ENCODE data around the gene PPP1R8. TPM values are rescaled to one million over a fixed set of nuclear protein-coding genes. Genes with fewer than 3 reads are reported as not detected.
"Not testable (repeated sequence)": the region's sequence is repeated elsewhere in the genome, so short reads cannot be mapped to it uniquely, and the experiment has no call there.

Gene PPP1R8
- total RNA-seq, 1 experiment from 2014 or later: 38.4 TPM

DNA sequence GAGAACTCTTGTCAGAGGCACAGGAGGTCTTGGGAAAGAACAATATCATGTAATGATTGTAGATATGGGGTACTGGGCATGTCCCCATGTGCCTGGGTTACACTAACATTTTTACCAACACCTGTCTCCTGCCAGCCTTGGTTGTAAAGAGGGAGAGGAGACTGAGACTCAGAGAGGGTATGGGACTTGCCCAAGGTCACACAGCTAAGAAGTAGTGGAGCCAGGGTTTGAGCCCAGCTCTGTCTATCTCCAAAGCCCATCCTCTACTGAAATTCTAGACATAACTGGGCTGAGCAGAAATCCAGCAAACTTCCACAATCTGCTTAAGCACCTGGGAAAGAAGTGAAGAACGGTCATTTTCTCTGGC is 39.1 kb downstream of the PPP1R8 start:
- no peaks in the 10 kb centered on the region for H3K79me2 ChIP-seq (ENCODE audit: low read depth)
- DNase-seq: no peak
- no peak for TF ChIP-seq EZH2 (IDR thresholded peaks at IDR 0.05; ENCODE audit: low read depth)
- TF ChIP-seq, protein P1, sequence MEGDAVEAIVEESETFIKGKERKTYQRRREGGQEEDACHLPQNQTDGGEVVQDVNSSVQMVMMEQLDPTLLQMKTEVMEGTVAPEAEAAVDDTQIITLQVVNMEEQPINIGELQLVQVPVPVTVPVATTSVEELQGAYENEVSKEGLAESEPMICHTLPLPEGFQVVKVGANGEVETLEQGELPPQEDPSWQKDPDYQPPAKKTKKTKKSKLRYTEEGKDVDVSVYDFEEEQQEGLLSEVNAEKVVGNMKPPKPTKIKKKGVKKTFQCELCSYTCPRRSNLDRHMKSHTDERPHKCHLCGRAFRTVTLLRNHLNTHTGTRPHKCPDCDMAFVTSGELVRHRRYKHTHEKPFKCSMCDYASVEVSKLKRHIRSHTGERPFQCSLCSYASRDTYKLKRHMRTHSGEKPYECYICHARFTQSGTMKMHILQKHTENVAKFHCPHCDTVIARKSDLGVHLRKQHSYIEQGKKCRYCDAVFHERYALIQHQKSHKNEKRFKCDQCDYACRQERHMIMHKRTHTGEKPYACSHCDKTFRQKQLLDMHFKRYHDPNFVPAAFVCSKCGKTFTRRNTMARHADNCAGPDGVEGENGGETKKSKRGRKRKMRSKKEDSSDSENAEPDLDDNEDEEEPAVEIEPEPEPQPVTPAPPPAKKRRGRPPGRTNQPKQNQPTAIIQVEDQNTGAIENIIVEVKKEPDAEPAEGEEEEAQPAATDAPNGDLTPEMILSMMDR (conservative IDR thresholded peaks at IDR 0.05): no peak
- H3K4me1 ChIP-seq (replicated peaks; ENCODE audit: insufficient read depth): peaks cover 4% of the 10 kb centered on the region; the same call in 1 of the 2 replicates
- no peaks in the 10 kb centered on the region for H4K20me1 ChIP-seq (ENCODE audit: insufficient read depth)
- no peak overlapping the region for H3K4me3 ChIP-seq
- H3K36me3 ChIP-seq (ENCODE audit: low read depth): no peaks in the 10 kb centered on the region
- intact Hi-C loops (cut with micrococcal nuclease; ENCODE audit: unreplicated experiment): no loop called here
- H2AFZ ChIP-seq: no peak overlapping the region
- H3K9me3 ChIP-seq (ENCODE audit: insufficient read depth, low read depth): no peaks in the 10 kb centered on the region
- H3K27me3 ChIP-seq (ENCODE audit: insufficient read depth, low read depth): no peaks in the 10 kb centered on the region
- BruUV-seq (replicated peaks): no TSS peak
- no peak overlapping the region for H3K4me2 ChIP-seq
- CTCF ChIA-PET: no interaction called here
- H3K9me2 ChIP-seq (ENCODE audit: insufficient read depth): no peaks in the 10 kb centered on the region
- H3K27ac ChIP-seq: no peak overlapping the region
- POLR2A ChIA-PET (ENCODE audit: unreplicated experiment): no interaction called here
- H3F3A ChIP-seq (ENCODE audit: insufficient read depth, low read depth): peaks cover 6% of the 10 kb centered on the region; the same call in 1 of the 2 replicates

DNA sequence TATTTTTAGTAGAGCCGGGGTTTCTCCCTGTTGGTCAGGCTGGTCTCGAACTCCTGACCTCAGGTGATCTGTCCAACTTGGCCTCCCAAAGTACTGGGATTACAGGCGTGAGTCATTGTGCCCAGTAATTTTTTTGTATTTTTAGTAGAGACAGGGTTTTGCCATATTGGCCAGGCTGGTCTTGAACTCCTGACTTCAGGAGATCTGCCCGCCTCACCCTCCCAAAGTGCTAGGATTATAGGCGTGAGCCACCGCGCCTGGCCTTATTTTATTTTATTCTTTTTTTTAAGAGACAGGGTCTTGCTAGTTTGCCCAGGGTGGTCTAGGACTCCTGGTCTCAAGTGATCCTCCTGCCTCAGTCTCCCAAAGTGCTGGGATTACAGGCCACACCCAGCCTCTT is 40.5 kb downstream of the PPP1R8 start:
- BruUV-seq (replicated peaks); H3K36me3 ChIP-seq (ENCODE audit: low read depth); H4K20me1 ChIP-seq (ENCODE audit: insufficient read depth); DNase-seq; H3K79me2 ChIP-seq (ENCODE audit: low read depth); H3K9me3 ChIP-seq (ENCODE audit: insufficient read depth, low read depth); H3K9me2 ChIP-seq (ENCODE audit: insufficient read depth); CTCF ChIA-PET; H3K27me3 ChIP-seq (ENCODE audit: insufficient read depth, low read depth); intact Hi-C loops (cut with micrococcal nuclease; ENCODE audit: unreplicated experiment); H3K27ac ChIP-seq; H3K4me2 ChIP-seq; H3K4me1 ChIP-seq (replicated peaks; ENCODE audit: insufficient read depth); POLR2A ChIA-PET (ENCODE audit: unreplicated experiment); H2AFZ ChIP-seq; H3K4me3 ChIP-seq; H3F3A ChIP-seq (ENCODE audit: insufficient read depth, low read depth): not testable (repeated sequence)

DNA sequence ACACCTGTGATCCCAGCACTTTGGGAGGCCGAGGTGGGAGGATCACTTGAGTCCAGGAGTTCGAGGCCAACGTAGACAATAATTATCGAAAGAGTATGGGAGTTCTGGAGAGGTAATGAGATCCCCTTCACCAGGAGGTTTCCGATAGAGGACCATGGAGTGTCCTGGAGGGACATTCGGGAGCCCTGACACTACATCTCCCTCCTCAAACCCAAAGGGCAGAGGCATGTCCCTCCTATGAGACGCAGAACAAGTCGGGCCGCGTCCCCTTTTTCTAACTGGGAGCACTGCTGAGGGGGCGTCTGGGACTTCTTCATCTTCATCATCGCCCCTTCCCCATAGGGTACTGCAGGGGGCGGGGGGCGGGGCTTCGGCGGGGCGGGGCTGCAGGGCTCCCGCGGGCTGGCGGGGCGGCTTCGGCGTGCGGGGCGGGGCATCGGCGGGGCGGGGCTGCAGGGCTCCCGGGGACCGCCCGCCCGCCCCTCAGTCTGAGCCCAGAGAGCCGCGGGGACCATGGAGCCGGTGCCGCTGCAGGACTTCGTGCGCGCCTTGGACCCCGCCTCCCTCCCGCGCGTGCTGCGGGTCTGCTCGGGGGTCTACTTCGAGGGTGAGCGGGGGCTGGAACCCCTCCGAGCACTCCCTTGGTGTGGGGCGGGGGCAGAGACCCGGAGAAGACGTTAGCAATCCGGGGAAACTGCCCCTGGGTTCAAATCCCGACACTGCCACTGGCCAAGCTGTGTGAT is 41.6 kb downstream of the PPP1R8 start, which contains the start of gene THEMIS2:
TSS of gene THEMIS2 (plus strand) at position 486 of the 743 bp plus-strand sequence. CDS start at position 514, 28 bp downstream.
- DNase-seq: peak in 1 of 2 experiments; percentile 53
- Histone ChIP-seq H3K27ac (no peak within 1 kb of the TSS), H4K20me1 (ENCODE audit: insufficient read depth) (no peaks in the 10 kb centered on the region), H3K4me3 (peak within 1 kb of the TSS; percentile 54; the same call in 1 of the 2 replicates), H3F3A (ENCODE audit: insufficient read depth, low read depth) (peaks cover 6% of the 10 kb centered on the region; the same call in 1 of the 2 replicates), H3K79me2 (ENCODE audit: low read depth) (no peaks in the 10 kb centered on the region), H3K9me3 (ENCODE audit: insufficient read depth, low read depth) (no peaks in the 10 kb centered on the region), H3K4me1 (replicated peaks; ENCODE audit: insufficient read depth) (no peaks in the 10 kb centered on the region; the same call in 1 of the 2 replicates), H3K4me2 (peak within 1 kb of the TSS; percentile 75), H3K9me2 (ENCODE audit: insufficient read depth) (no peaks in the 10 kb centered on the region), H3K27me3 (ENCODE audit: insufficient read depth, low read depth) (no peaks in the 10 kb centered on the region), H2AFZ (no peak within 1 kb of the TSS; the same call in 1 of the 2 replicates), H3K36me3 (ENCODE audit: low read depth) (no peaks in the 10 kb centered on the region)
- ChIA-PET CTCF (no interaction called here), POLR2A (ENCODE audit: unreplicated experiment) (no interaction called here)
- no TSS peak for BruUV-seq (replicated peaks)
- intact Hi-C loops (cut with micrococcal nuclease; ENCODE audit: unreplicated experiment): no loop called here
- no peak for TF ChIP-seq EZH2 (IDR thresholded peaks at IDR 0.05; ENCODE audit: low read depth)
- TF ChIP-seq, protein P1 (conservative IDR thresholded peaks at IDR 0.05): no peak
